Activated CD4-positive, alpha-beta T cell treated with anti-CD3 and anti-CD28 coated beads for 24 hours (primary cell): ENCODE measurements around the gene RPL38.

Experiments
- DNase-seq, 2 donors: peaks; one replicate each; pipeline ENCODE4 v3.0.0-alpha.2; 2020; ENCODE audit warnings: low read depth in 2 of 2

Gene RPL38

DNA sequence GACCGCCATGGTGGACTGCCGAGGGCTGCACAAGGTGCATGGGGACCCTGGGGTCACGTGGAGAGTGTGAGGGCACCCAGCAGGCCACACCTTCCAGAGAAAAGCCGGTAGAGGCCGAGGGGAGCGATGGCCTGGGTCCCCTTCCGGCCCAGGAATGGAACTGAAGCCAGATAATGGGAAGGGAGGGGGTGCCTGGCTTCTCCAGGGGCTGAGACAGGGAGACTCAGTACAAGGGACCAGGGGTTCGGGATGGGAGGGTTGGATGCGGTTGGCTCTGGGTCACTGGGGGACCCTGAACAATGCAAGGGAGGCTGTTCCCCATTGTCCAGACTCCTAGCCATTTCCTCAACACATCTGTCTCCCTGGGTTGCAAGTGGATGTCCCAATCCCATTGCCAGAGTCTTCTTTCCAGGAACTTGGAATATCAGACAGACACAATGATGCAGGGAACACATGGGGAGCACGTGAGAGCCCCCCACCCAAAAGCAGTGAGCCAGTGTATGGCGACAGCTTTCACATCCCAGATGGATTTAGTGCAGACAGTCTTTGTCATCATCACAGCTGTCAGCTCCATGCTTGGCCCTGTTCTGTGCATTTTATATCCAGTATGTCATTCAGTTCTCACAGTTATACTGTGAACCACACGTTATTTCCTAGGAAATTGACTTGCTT lies 47.0 kb downstream of the RPL38 start:
- no peak for DNase-seq

DNA sequence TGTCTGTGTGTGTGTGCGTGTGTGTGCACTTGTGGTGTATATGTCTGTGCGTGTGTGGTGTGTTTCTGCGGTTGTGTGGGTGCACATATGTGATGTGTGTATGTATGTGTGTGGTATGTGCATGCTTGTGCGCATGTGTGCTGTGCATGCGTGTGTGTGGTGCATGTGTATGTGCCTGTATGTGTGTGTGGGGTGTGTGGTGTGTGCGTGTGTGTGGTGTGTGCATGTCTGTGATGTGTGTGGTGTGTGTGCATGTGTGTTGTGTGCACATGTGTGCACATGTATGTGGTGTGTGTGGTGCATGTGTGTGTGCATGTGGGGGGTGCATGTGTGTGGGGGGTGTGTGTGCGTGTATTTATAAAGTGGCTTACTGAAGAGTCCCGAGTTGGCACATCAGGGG lies 47.6 kb downstream of the RPL38 start:
- no peak for DNase-seq

DNA sequence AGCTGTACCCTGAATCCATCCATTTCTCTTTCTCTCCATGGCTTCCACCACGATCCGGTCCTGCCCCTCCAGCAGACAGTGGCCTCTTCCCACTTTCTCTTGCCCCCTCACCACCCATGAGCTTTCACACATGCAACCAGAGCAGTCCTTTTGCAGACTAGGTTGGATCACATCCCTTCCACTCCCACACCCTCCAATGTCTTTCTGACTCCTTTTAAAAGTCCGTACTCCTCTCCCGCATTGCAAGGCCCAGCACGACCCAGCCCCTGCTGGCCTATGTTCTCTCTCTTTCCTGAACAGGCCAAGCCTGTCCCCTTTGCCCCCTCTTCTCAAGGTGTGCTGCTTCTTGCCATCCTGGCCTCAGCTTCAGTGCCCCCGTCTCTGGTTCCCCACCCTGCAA lies 48.1 kb downstream of the RPL38 start:
- no peak for DNase-seq

DNA sequence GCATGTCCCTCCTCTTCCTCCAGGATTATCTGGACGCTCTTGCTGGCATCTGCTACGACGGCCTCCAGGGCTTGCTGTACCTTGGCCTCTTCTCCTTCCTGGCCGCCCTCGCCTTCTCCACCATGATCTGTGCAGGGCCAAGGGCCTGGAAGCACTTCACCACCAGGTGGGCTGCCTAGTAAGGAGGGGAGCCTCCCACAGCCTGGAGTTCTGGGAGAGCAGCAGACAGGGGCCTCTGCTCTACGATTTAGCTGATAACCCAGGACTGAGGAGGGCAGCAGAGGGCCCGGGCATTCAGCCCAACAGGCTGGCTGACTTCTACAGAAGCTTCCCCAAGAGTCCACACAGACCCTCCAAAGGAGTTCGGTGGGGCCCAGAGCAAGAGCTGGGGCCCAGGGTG lies 48.7 kb downstream of the RPL38 start:
- no peak for DNase-seq

DNA sequence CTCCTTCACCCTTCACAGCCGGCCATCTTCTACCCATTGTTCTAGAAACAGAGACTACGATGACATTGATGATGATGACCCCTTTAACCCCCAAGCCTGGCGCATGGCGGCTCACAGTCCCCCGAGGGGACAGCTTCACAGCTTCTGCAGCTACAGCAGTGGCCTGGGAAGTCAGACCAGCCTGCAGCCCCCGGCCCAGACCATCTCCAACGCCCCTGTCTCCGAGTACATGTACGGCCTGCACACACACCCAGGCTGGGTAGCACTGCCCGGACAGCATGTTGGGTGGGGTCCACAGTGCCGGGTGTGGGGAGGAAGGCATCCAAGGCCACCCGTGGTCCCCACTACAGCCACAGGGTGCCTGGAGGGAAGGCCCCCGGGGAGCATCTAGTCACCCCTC lies 49.6 kb downstream of the RPL38 start:
- no peak for DNase-seq

DNA sequence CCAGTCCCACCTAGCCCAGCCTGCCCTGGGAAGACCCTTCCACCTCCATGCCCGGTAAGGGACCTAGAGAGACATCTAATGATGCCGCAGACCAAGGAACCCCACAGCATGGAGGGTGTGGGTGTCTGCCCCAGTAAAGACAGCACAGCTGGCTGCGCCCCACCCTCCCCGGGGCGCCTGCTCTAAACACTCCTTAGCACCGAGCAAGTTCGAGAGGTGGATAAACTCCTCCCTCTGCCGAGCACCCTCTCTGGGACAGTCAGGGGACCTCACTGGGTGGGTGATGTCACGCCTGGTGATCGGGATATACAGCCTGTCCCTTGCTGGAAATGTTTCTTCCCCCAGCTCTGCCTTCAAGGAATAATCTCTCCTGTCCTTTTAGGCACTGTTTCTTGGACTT lies 53.8 kb downstream of the RPL38 start:
- DNase-seq, result no peak

DNA sequence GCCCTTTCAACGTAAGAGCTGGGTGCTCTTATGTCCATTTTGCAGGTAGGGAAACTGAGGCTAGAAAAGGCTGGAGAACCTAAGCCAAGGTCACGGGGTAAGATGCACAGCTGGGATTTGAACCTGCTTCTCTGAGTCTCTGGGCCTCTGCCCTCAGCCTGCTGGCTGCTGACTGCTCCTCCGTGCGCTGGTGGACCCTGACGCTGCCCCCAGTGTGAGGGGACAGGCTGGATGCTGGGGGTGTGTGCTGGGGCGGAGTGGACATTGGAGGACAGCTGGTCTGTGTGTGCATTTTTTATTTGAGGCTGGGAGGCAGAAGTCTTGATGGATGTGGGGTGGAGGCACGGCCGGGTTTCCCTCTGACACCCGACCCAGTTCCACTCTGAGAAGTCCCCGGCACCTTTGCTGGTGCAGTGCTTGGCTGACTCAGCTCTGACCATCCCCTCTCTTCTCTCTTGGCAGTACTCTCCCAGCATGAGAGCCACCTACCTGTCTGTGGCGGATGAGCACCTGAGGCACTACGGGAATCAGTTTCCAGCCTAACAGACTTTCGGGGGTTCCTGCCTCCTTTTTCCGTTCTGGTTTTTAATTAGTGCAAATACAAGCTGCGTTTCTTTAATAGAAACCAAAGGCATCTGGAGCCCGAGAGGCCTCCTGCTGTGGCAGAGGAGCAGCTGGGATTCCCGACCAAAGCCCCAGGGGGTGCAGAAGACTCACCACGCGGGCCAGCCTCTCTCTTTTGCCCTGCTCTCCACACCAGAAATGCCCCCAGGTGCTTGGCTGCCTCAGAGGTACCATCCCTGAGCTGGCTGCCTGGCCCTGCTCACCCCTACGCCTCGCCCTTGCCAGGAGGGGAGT lies 56.4 kb downstream of the RPL38 start:
- DNase-seq, result no peak
